ENCODE measurements around the gene NUP214.

- TF ChIP-seq, protein P1, sequence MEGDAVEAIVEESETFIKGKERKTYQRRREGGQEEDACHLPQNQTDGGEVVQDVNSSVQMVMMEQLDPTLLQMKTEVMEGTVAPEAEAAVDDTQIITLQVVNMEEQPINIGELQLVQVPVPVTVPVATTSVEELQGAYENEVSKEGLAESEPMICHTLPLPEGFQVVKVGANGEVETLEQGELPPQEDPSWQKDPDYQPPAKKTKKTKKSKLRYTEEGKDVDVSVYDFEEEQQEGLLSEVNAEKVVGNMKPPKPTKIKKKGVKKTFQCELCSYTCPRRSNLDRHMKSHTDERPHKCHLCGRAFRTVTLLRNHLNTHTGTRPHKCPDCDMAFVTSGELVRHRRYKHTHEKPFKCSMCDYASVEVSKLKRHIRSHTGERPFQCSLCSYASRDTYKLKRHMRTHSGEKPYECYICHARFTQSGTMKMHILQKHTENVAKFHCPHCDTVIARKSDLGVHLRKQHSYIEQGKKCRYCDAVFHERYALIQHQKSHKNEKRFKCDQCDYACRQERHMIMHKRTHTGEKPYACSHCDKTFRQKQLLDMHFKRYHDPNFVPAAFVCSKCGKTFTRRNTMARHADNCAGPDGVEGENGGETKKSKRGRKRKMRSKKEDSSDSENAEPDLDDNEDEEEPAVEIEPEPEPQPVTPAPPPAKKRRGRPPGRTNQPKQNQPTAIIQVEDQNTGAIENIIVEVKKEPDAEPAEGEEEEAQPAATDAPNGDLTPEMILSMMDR (IDR thresholded peaks at IDR 0.05; ENCODE audit: insufficient read depth, low read length) = no peak
- TF ChIP-seq GABPA (IDR thresholded peaks at IDR 0.05; ENCODE audit: low read depth) (no peak), POLR2AphosphoS5 (IDR thresholded peaks at IDR 0.05; ENCODE audit: low read depth) (no peak), REST (IDR thresholded peaks at IDR 0.05; ENCODE audit: insufficient replicate concordance, low read depth) (no peak)
Measured at GRCh38 chr9:131076347-131077195, 48.8 kb upstream of the NUP214 start.
